Endodermal cell (in vitro differentiated cells): ENCODE results near the gene LRRC27. TPM values are rescaled to one million over a fixed set of nuclear protein-coding genes. Genes with fewer than 3 reads are reported as not detected.

Experiments used
- DNase-seq: peaks from one replicate; pipeline ENCODE4 v3.0.0-alpha.2; 2017
- H3K27ac ChIP-seq: 2 replicates; pipeline ENCODE4 v1.5.1; 2013; ENCODE audit warnings: mild to moderate bottlenecking, low read depth, low read length, moderate library complexity
- H3K27me3 ChIP-seq: 2 replicates; pipeline ENCODE4 v1.6.1; 2013; ENCODE audit warnings: mild to moderate bottlenecking, low read length, moderate library complexity; ENCODE audit not compliant: insufficient read depth, control insufficient read depth, poor library complexity, severe bottlenecking
- H3K36me3 ChIP-seq: 2 replicates; pipeline ENCODE4 v1.7.0; 2013; ENCODE audit warnings: mild to moderate bottlenecking, low read length, moderate library complexity; ENCODE audit not compliant: control insufficient read depth, insufficient read depth
- H3K4me1 ChIP-seq: one replicate; pipeline ENCODE4 v1.7.0; 2013; ENCODE audit warnings: low read length; ENCODE audit not compliant: control insufficient read depth, insufficient read depth
- H3K4me3 ChIP-seq: 2 replicates; pipeline ENCODE4 v1.5.1; 2013; ENCODE audit warnings: mild to moderate bottlenecking, low read length, moderate library complexity
- H3K9ac ChIP-seq: 2 replicates; pipeline ENCODE4 v1.6.1; 2013; ENCODE audit warnings: mild to moderate bottlenecking, low read length, moderate library complexity; ENCODE audit not compliant: poor library complexity, severe bottlenecking; ENCODE audit errors: extremely low read depth
- H3K9me3 ChIP-seq: 2 replicates; pipeline ENCODE4 v1.6.1; 2013; ENCODE audit warnings: mild to moderate bottlenecking, low read length, moderate library complexity; ENCODE audit not compliant: control insufficient read depth
- H3K27ac Mint-ChIP-seq: 2 replicates; pipeline ENCODE4 v1.8.0; 2020; ENCODE audit warnings: mixed read lengths
- H3K27me3 Mint-ChIP-seq: 2 replicates; pipeline ENCODE4 v1.8.0; 2021; ENCODE audit warnings: mild to moderate bottlenecking, mixed read lengths; ENCODE audit not compliant: insufficient read depth
- H3K36me3 Mint-ChIP-seq: 2 replicates; pipeline ENCODE4 v1.8.0; 2020; ENCODE audit warnings: low read depth, mixed read lengths
- H3K4me1 Mint-ChIP-seq: 2 replicates; pipeline ENCODE4 v1.8.0; 2020; ENCODE audit warnings: mixed read lengths
- H3K4me3 Mint-ChIP-seq: 2 replicates; pipeline ENCODE4 v1.8.0; 2020; ENCODE audit warnings: mild to moderate bottlenecking, moderate library complexity, mixed read lengths
- H3K9me3 Mint-ChIP-seq: 2 replicates; pipeline ENCODE4 v1.8.0; 2020; ENCODE audit warnings: mild to moderate bottlenecking, mixed read lengths
- CTCF ChIP-seq: fragments of 200-600 bp; sonication (generic); conservative IDR thresholded peaks from 2 replicates; pipeline ENCODE4 v1.5.0; 2021; ENCODE audit warnings: antibody characterized with exemption, mild to moderate bottlenecking
- WGBS, 2 experiments: methylation state at CpG; one replicate each; pipeline versions ENCODE4 v1.1.5 to v1.1.7; 2013; ENCODE audit warnings: missing lambda C conversion rate in 2 of 2, mixed read lengths in 1 of 2; ENCODE audit not compliant: insufficient coverage in 1 of 2, insufficient read length in 1 of 2; 5-methylcytosine and 5-hydroxymethylcytosine counted together
- total RNA-seq, 2 donors: library from RNA; stranded (reverse); fragmentation: NEBNext Ultra II Directional in 1 of 2; extraction: Animal tissue kit (Norgen Biotek cat#: 25700) in 1 of 2; gene quantifications; 2 replicates in 1 of 2; 3 replicates in 1 of 2; pipeline ENCODE4 v1.2.1, GENCODE V29; 2021

The LRRC27 gene
- total RNA-seq, 2 donors from 2014 or later: 10.3 to 14.6 TPM

GRCh38 chr10:132410779-132411532, 79.0 kb downstream of the LRRC27 start:
- Mint-ChIP-seq H3K36me3 (peaks cover 6% of the 10 kb centered on the region), H3K9me3 (no peaks in the 10 kb centered on the region), H3K27ac (no peak overlapping the region), H3K27me3 (no peaks in the 10 kb centered on the region), H3K4me1 (peaks cover 33% of the 10 kb centered on the region), H3K4me3 (no peak overlapping the region)
- Histone ChIP-seq H3K27me3 (no peaks in the 10 kb centered on the region), H3K27ac (peak overlapping the region; percentile 68), H3K4me3 (no peak overlapping the region), H3K4me1 (no peaks in the 10 kb centered on the region), H3K9me3 (no peaks in the 10 kb centered on the region), H3K36me3 (no peaks in the 10 kb centered on the region), H3K9ac (no peak overlapping the region)
- WGBS, 2 experiments: 92 to 98% methylated on average over 20 to 28 of the region's 28 CpGs
- no peak for TF ChIP-seq CTCF
- peak; percentile 43 for DNase-seq

GRCh38 chr10:132411561-132412253, 79.7 kb downstream of the LRRC27 start:
- no peaks in the 10 kb centered on the region for H3K4me1 ChIP-seq
- peaks cover 5% of the 10 kb centered on the region for H3K36me3 Mint-ChIP-seq
- no peak overlapping the region for H3K4me3 Mint-ChIP-seq
- DNase-seq: peak; percentile 57
- WGBS, 2 experiments: 86 to 90% methylated on average over 16 to 23 of the region's 23 CpGs
- H3K9me3 Mint-ChIP-seq: no peaks in the 10 kb centered on the region
- no peak overlapping the region for H3K9ac ChIP-seq
- H3K9me3 ChIP-seq: no peaks in the 10 kb centered on the region
- no peak overlapping the region for H3K4me3 ChIP-seq
- no peaks in the 10 kb centered on the region for H3K27me3 Mint-ChIP-seq
- peak overlapping the region; percentile 70 for H3K27ac Mint-ChIP-seq
- H3K27me3 ChIP-seq: no peaks in the 10 kb centered on the region
- peaks cover 33% of the 10 kb centered on the region for H3K4me1 Mint-ChIP-seq
- H3K27ac ChIP-seq: peak overlapping the region; percentile 68
- TF ChIP-seq CTCF: no peak
- H3K36me3 ChIP-seq: no peaks in the 10 kb centered on the region

DNA sequence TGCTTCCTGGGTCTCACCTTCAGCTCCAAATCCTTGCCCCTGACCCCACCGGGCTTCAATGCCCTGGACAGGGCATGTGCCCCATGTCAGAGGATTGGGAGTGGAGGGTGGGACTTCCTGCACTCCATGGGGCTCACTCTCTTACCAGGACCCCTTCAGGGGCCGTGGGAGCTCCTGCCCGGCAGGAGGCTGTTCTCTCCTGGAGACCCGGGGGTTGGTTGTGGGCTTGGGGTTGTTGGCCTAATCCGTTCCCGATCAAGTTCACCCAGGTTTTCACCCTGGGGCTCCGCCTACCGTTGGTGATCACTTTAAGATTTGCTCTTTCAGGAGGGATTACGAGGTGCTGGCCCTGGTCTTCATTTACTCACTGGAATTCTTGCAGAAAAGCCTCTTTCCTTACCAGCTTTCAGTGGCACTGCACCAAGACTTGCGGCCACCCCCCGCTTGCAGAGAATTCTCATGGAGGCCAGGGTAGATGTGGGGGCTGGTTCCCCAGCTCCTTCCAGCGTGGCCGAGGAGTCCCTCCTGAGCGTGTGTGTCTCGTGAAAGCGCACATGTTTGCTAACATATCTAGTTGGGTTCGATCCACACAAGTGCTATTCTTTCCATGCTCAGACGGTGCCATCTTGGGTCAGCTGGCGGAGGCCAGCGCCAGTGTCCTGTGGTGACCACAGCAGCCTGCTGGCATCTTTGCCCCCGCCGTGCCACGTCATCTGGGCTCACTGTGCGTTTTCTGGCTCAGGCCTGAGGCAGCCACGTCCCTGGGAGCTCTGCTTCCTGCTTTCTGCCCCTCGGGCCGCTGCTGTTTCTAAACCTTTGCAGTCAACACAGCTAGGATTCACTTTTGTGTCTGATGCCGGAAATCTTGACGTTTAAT, 80.6 kb downstream of the LRRC27 start:
- H3K9me3 ChIP-seq: no peaks in the 10 kb centered on the region
- no peak overlapping the region for H3K27ac ChIP-seq
- no peak overlapping the region for H3K4me3 Mint-ChIP-seq
- H3K27me3 ChIP-seq: no peaks in the 10 kb centered on the region
- peaks cover 5% of the 10 kb centered on the region for H3K36me3 Mint-ChIP-seq
- no peaks in the 10 kb centered on the region for H3K9me3 Mint-ChIP-seq
- no peak for TF ChIP-seq CTCF
- no peak for DNase-seq
- no peaks in the 10 kb centered on the region for H3K36me3 ChIP-seq
- no peak overlapping the region for H3K4me3 ChIP-seq
- H3K27me3 Mint-ChIP-seq: no peaks in the 10 kb centered on the region
- no peak overlapping the region for H3K9ac ChIP-seq
- H3K27ac Mint-ChIP-seq: peak overlapping the region; percentile 55
- WGBS, 2 experiments: 88 to 93% methylated on average over 18 to 27 of the region's 29 CpGs
- H3K4me1 ChIP-seq: no peaks in the 10 kb centered on the region
- H3K4me1 Mint-ChIP-seq: peaks cover 32% of the 10 kb centered on the region
